NCI-H460 (cell line): ENCODE results near the gene GLT1D1. TPM values are rescaled to one million over a fixed set of nuclear protein-coding genes. Genes with fewer than 3 reads are reported as not detected.
"Not testable (repeated sequence)": the region's sequence is repeated elsewhere in the genome, so short reads cannot be mapped to it uniquely, and the experiment has no call there.

Experiments used
- DNase-seq: peaks from one replicate; pipeline ENCODE4 v3.0.0-alpha.2; 2016; ENCODE audit warnings: low read depth; ENCODE audit errors: extremely low read depth
- polyA plus RNA-seq: library from polyadenylated mRNA; depleted of rRNA; stranded (reverse); fragments of >200 nt; gene quantifications from 2 replicates; pipeline ENCODE4 v1.2.3, GENCODE V29; 2014; cell fraction: nucleus; rRNA removed
- total RNA-seq: library from RNA; depleted of rRNA; stranded (reverse); fragments of >200 nt; shearing (Covaris generic); gene quantifications from 2 replicates; pipeline ENCODE4 v1.2.3, GENCODE V29; 2014; rRNA removed

Gene GLT1D1
- not detected in 2 replicates for total RNA-seq
- polyA plus RNA-seq, result not detected in 2 replicates

DNA sequence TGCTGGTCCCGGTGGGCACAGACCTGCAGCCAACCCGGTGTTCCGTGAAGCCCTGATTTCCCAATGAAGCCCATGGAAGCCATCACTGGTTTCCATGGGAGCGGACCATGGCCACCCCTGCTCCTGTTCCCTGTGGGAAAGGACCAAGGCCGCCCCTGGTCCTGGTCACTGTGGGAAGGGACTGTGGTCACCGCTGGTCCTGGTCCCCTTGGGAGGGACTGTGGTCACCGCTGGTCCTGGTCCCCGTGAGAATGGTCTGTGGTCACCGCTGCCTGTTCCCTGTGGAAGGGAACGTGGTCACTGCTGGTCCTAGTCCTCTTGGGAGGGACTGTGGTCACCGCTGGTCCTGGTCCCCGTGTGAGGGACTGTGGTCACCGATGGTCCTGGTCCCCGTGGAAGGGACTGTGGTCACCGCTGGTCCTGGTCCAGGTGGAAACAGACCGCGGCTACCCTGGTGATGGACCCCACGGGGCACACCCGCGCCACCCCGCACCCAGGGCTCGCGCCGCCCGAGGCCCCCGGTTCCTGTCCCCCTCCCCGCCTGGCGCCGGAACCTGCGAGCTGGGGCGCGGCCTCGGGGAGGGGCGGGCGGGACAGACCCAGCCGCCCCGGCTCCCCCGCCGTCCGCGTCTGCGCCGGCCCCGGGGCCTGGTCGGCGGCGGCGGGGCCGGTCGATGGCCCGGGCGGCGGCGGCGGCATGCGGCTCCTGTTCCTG is at the start of gene GLT1D1:
Gene GLT1D1, plus strand, starts transcription at position 594 of the 715 bp plus-strand sequence. Its CDS starts 104 bp downstream, at position 698.
- no peak for DNase-seq

DNA sequence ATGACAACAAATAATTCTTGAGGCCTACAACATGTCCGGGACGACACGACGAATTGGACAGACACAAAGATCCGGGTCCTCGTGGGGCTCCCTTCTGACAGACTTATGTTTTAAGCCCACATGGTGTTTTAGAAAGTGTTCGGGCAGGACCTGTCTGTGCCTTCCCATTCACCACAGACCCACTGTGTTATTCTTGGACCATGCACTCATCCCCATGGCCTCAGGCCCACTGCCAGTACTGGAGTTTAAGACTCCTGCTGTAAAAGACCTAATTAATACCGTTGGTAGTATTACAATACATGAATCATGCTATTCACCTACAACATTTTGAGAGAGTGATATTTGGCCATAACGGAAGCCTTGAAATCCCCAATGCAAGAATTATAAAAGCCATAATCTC is 49.5 kb upstream of the GLT1D1 start:
- DNase-seq, result no peak

DNA sequence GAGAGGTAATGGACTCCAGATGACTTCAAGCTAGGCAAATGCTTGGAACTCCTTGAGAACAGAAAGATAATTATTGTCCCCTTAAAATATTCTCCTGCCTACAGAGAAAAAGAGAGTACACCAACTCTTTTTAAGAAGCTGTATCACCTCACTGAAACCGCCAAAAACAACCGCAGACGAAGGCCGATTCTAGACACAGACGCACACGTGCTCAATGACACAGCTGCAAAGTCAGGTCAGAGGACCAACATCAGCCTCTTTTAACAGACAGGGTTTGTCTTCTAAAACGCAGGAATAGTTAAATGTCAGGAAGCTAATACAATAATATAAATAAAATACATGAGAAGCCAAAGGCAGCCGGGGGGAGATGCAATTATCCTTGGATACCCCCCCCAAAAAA is 48.5 kb upstream of the GLT1D1 start:
- DNase-seq, result no peak

DNA sequence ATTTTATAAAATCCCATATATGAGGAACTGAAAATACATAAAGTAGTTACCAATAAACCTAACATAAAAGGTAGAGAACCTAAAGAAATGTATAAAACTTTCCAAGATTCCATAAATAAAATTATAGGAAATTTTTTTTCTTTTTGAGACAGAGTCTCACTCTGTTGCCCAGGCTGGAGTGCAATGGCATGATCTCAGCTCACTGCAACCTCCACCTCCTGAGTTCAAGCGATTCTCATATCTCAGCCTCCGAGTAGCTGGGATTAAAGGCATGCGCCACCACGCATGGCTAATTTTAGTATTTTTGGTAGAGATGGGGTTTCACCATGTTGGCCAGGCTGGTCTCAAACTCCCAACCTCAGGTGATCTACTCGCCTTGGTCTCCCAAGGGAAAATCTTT is 47.9 kb upstream of the GLT1D1 start:
- not testable (repeated sequence) for DNase-seq

DNA sequence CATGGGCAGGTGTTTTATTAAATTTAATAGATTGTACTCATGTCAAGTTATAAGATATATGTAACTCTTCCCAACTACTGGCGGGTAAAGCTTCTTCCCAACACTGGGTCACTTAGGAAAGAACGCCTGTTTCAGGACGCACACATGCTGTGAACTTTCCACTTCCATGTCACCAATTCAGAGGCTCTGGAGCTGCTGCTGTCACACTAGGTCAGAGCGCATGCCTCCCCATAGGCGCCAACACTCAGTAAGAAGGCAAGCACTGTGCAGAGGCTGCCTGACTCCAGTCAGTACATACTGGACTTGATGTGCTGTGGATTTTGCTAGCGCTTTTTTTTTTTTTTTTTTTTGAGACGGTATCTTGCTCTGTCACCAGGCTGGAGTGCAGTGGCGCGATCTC is 46.7 kb upstream of the GLT1D1 start:
- no peak for DNase-seq

DNA sequence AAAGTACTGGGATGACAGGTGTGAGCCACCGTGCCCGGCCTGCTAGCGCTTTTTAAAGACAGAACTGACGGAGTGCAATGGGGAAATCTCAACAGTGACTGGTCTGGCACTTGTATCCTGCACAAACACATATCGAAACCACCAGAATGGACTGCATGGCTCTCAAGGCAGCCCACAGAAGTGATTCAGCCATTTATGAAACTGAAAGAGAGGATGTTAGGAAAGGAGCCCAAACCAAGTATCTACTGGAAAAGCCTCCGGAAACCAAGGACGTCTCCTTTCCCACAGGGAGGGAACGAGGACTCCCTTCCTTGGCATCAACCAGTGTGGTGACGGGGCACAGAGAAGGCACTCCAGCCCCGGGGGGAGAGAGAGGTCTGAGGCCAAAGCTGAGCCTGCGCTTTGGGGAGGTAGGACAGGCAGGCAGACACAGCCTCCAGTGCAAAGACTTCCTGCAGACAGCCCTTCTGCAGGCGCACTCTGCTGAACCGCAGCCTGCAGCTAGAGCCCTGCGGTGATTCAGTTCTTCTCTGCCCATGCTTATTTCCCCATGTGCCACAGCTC is 46.0 kb upstream of the GLT1D1 start:
- no peak for DNase-seq

DNA sequence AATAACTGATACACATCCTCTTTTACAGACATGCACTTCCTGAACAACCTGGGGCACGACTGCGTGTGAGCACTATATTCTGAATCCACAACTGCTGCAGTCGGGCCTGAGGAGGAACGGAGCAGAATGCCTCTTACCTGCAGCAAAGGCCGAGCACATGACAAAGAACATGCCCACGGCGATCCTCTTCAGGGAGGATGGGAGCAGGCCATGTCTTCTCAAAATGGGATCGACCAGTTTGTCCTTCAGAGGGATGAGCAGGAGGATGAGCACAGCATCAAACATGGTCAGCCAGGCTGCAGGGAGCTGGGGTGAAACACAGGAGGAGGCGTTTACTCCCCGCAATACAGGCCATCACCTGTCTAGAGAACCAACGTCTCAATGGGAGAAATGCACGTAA is 44.6 kb upstream of the GLT1D1 start:
- no peak for DNase-seq

DNA sequence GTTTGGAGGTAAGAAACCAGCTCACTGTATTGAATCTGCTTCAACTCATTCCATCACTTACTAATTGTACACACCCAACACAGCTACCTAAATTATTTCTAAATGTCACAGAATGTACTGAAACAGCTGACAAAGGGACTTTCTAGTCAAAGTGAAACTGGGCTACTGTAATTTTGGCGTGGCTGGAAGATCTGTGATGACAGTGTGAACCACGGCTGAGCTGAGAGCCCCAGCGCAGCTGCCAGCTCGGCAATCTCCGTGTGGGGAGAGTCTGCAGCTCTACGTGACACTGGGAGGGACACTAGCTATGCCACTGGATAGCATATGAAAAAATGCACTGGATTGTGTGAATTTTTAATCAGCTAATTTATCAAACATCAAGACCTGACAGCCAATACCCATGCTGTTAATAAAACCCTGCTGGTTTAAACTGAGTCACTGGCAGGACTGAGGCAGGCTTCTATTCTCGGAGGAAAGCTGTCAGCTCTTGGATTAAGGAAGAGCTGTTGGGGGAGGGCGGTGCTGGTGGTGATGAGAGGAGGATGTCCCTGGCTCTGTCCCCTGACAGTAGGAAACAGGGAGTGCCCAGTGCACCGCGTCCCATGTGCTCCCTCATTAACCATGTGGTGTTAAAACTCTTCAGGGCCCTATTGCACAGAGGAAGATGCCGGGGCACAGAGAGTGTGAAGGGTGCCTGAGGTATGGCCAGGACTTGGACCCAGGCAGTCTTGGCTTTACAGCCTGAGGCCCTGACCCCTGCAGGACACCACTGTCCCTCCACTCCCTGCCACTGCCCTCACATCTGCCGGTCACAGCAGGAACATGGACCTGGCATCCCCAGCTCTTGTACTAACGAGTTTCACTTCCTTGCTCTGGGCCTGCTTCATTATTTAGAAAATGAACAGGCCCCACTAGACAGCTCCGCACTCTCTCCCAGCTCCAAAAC is 42.8 kb upstream of the GLT1D1 start:
- no peak for DNase-seq

DNA sequence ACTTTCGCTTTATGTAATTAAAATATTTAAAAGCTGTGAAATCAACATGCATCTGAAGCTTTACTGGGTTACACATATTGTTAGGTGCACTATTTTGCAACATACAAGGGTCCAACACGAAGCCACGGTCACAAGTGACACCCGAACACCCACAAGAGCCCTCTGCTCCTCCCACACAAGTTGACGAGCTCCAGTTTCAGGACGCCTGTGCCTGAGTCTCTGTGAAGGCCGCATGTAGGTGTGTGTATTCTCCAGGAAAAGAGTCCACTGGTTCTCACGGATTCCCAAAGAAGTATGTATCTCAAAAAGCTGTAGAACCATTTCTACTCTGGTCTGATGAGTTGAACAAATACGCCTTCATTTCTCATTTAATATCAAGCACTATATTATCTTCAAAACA is 41.5 kb upstream of the GLT1D1 start:
- DNase-seq, result no peak

DNA sequence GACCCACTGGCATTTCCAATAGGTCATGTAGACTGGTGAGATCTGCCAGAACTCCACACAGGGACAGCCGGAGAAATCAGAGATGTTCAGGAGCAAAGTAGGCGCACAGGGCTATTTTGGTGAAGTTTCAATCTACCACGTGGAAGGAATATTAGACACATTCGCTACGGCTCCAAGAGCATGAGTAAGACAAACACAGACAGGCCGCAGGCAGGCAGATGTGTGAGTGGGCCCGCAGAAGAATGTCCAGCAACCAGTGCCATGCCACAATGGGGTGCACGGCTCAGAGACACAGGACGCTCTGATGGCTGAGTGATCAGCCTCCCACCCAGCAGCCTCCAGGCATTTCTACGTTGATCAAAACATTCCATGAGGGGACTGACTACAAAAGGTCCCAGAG is 39.9 kb upstream of the GLT1D1 start:
- DNase-seq, result no peak

DNA sequence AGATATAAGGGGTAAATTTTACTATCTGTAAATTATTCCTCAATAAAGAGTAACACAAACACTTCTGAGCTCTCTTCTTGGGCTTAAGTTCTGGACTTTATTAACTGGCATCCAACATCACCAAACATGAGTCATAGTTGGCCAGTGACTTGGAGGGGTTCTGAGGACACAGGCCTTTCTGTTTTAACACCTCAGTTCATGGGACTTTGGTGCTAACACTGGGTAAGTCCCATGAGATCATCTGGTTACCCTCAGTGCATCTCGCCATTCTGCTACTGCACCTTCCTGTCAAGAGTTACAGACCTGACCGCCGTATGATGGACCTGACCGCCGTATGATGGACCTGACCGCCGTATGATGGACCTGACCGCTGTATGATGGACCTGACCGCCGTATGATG is 39.4 kb upstream of the GLT1D1 start:
- DNase-seq, result no peak

DNA sequence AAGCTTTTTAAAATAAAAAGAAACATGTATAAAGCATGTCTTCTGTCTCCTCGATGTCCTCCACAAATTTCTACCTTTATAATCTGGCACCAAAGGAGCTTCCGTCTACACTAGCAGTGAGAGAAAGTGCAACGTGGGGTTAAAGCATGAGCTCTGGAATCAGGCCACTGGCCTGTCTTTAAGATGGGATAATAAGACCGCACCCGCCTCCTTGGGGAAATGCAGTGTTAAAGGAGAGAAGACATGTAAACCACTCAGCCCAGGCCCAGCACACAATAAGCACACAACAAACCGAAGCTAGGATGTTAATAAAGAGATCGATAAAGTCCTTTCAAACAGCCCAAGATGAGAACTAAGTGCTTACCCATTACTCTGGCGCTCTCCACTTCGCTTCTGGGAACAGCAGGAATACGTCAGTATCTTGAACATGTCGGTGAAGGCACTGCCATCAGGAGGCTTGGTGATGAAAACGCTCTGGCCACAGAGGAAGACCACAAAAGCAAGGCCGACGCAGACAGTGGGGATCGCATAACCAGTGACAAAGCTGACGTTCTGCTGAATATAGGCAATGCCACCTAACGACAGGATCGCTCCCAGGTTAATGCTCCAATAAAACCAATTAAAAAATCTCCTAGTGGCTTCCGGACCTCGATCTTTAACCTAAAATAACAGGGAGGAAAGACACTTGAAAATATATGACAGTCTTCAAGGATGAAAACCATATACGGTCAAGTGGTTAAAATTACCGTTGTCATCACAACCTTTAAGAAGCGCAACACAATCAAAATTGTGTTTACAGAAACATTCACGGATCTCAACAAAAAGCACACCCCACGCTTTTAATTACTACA is 38.6 kb upstream of the GLT1D1 start:
- no peak for DNase-seq

DNA sequence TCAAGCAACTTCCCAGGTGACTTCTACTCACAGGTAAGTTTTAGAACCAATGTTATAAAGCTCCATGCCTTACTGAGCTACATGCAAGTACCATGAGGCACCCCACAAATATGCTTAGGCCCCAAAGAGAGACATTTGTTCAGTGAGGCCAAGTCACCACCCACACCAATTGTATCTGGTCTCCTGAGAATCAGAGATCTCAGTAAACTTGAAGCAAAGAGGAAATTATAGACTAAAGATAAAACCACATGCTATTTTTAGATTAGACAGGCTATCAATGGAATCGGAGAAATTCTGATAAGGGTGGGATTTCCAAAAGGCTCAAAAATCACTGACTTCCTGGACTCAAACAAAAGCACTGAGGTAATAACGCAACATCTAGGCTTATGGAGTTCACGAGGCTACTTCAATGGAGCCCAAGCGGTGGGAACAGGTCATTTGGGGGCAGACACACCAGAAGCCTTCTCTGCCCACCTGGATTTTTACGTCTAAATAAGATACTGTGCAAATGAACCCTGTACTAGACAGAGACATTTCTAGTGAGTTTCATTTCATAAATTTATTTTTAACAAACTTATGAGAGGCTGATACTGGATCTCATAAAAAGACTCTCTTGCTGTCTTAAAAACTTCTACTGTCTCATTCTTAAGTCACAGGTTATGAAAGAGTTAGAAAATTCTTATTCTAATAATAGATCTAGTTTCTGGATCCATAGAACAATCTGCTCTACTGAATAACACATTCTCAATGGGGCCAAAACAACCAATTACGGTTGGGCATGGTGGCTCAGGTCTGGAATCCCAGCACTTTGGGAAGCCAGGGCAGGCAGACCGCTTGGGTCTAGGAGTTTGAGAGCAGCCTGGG is 37.3 kb upstream of the GLT1D1 start:
- no peak for DNase-seq

DNA sequence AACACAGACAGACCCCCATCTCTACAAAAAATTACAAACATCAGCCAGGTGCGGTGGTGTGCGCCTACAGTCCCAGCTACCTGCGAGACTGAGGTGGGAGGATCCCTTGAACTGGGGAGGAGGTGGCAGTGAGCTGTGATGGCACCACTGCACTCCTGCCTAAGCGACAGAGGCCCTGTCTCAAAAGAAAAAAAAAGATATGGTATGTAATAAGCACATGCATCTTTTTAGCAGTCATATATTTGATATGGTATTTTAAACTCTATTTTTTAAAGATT is 36.7 kb upstream of the GLT1D1 start:
- DNase-seq, result no peak

DNA sequence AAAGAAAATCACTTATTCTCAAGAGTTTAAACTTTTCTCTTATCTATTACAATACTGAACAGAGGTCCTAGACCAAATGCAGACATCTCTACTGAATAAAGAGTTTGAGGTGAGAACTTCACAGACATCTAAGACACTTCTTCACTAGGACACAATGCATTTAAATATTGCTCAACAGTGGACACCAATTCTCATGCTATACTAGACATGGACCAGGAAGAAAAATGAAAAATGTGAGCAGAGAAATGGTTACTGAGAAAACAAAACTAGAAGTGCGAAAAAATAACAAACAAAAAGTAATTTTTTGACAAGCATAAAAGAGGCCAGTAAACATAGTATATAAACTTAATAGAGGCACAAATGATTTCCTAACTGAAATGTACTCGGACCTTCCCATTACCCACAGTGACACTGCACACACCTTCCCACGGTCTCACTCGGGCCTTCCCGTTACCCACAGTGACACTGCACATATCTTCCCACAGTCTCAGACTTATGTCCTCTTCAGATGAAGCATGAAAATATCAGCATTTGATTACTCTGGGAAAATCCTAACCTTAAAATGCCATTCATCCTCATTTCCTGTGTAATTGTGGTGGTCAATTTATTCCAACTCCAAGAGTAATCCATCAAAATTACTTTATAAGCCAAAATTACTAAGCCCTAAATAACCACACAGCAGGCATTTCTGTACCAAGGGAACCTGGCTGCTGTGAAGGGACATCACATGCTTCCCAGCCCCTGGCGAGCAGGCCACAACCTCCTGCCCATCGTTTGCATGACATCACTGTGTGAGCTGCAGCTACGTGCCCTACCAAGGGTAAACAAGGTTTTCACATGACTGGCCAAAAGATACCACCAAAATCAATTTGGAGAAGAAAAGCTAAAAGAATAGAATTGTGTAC is 35.9 kb upstream of the GLT1D1 start:
- DNase-seq, result no peak

DNA sequence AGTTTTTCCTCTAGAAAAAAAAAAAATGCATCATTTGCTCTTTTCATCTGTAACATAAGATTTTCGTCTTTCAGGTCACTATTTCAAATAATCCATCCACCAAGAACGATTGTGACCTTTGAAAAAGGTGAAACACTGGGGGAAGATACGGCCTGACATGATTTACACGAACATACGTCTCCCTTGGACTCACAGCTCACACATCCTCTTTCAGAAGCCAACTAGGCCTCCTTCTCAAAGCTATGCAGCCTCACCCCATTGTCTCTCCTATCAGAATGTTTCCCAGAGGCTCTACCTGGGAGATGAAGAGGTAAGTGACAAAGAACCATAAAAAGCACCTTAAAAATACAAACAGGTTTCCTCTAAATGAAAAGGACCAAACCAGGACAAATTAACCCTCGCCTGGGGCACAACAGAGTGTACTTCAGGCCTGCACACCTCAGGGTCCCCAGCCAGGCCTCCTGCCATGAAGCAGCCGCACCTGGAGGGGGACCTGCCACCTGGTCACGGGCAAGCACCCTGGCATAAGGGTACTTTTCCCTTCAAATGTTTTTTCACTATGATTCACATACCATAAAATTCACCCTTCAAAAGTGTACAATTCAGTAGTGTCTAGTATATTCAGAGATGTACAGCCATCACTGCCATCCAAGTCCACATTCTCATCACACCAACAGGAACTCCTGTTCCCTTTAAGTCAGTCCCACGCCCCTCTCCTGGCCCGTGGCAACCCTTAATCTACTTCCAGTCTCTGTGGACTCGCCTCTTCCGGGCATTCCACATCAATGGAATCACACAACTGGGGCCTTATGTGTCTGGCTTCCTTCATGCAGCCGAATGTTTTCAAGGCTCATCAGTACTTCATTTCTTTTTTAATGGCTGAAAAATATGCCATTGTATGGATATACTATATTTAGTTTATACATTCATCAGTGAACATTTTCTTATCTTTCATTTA is 34.9 kb upstream of the GLT1D1 start:
- DNase-seq, result no peak

DNA sequence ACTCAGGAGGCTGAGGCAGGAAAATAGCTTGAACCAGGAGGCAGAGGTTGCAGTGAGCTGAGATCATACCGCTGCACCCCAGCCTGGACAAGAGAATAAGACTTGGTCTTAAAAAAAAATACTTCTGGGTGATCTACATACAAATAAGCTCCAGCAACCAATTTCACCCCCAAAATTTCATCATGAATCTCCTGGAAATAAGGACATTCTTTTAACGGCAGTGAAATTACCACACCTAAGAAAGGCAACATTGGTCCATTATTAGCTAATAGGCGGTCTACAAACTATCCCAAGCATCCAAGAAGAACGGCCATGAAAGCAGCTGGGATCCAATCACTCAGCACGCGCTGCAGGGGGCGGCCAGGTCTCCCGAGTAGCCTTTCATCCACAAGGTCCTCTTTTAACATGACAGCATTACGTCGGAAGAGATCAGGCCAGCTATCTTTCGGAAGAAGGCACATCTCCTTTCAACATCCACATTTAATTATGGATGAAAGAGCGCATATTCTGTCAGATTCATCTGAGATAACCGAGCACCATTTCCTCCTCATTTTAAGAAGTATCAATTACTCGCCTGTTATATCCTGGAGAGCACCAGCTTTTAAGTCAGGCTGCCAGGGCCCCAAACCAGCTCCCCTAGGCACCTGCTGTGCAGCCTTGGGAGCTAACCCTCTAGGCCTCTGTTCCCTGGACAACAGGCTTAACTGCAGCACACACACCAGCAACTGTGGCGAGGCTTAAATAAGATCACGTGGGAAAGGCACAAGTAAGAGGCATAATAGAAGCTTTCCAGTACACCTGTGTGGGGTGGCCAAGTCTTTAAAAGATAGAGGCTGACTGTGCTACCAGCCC is 33.8 kb upstream of the GLT1D1 start:
- DNase-seq, result no peak
